Effector memory CD4-positive, alpha-beta T cell (primary cell): ENCODE results near the gene GSG1L.

Source experiments
- DNase-seq, 3 donors: peaks; one replicate each; pipeline ENCODE4 v3.0.0-alpha.2; 2020
- H3K27ac ChIP-seq: 2 replicates; pipeline ENCODE4 v1.7.0; 2013; ENCODE audit warnings: mild to moderate bottlenecking, low read length, moderate library complexity; ENCODE audit not compliant: insufficient read depth, poor library complexity, severe bottlenecking
- H3K27me3 ChIP-seq: replicated peaks from 2 replicates; pipeline ENCODE4 v1.7.0; 2013; ENCODE audit warnings: mild to moderate bottlenecking, low read length; ENCODE audit not compliant: insufficient read depth, control insufficient read depth, poor library complexity, severe bottlenecking
- H3K36me3 ChIP-seq: 2 replicates; pipeline ENCODE4 v1.7.0; 2013; ENCODE audit warnings: mild to moderate bottlenecking, low read length, moderate library complexity; ENCODE audit not compliant: control insufficient read depth, insufficient read depth
- H3K4me1 ChIP-seq: 2 replicates; pipeline ENCODE4 v1.7.0; 2013; ENCODE audit warnings: low read length, mild to moderate bottlenecking; ENCODE audit not compliant: control insufficient read depth, insufficient read depth, poor library complexity, severe bottlenecking
- H3K4me3 ChIP-seq: 2 replicates; pipeline ENCODE4 v1.7.0; 2013; ENCODE audit warnings: low read length, low read depth, mild to moderate bottlenecking; ENCODE audit not compliant: insufficient read depth, poor library complexity, severe bottlenecking
- H3K9me3 ChIP-seq: 2 replicates; pipeline ENCODE4 v1.7.0; 2013; ENCODE audit warnings: mild to moderate bottlenecking, low read length, moderate library complexity; ENCODE audit not compliant: control insufficient read depth

The GSG1L gene

DNA sequence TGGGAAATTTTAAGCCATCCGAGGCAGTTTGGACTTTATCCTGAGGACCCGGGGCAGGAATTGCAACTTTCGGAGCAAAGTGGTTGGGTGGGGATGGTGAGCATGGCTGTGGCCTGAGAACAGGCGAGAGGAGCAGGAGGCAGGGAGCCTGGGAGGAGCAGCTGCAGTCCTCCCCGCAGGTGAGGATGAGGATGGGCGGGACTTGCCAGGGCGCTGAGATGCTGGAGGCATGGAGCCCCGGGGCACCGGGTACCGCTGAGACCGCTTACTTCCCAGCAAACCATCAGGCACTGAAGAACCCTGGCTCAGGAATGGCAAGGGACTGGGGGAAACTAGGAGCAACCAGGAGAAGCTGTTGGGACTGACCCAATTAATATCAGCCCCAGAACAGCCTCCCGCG is 210.8 kb downstream of the GSG1L start:
- H3K27me3 ChIP-seq = no peaks in the 10 kb centered on the region
- no peak overlapping the region for H3K4me3 ChIP-seq
- H3K9me3 ChIP-seq = no peaks in the 10 kb centered on the region
- H3K36me3 ChIP-seq = no peaks in the 10 kb centered on the region
- DNase-seq = no peak
- no peaks in the 10 kb centered on the region for H3K4me1 ChIP-seq
- H3K27ac ChIP-seq = no peak overlapping the region

DNA sequence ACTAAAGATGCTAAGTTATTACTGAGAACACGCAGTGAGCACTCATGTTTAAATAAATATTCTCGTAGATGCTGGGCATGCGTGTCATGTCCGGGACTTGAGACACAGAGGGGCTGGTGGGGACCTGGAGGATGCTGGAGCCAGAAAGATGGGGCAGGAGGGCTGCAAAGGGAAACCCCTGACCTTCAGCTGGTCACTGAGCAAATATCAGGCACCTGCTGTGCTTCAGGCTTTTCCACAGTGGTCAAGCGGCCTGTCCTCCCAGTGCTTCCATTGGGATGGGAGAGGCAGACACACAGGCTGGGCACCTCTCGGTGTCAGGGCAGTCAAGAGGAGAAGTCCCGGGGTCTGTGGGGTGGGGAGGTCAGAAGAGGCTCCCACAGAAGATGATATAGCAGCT is 211.4 kb downstream of the GSG1L start:
- Histone ChIP-seq H3K9me3 (no peaks in the 10 kb centered on the region), H3K4me1 (no peaks in the 10 kb centered on the region), H3K4me3 (no peak overlapping the region), H3K27me3 (peaks cover 2% of the 10 kb centered on the region), H3K36me3 (no peaks in the 10 kb centered on the region), H3K27ac (no peak overlapping the region)
- DNase-seq = no peak

DNA sequence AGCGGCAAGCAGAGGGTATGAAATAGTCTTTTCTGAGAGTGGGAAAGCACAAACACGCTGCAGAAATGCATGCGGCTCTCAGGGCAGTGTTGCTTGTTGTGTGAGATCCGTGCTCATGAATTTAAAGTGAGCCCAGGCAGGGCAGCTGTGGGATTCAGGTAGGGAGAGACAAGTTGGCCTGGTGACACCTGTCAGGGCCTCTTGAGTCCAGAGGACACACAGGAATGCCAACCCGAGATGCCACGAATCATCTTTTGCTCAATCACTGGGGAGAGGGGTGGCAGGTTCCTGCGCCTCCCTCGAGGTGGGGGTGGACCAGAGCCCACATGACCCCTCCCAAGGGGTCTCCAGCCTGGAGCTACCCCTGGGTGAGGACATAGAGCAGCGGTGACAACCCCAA is 211.9 kb downstream of the GSG1L start:
- no peak for DNase-seq
- H3K9me3 ChIP-seq = no peaks in the 10 kb centered on the region
- peaks cover 4% of the 10 kb centered on the region for H3K27me3 ChIP-seq
- no peak overlapping the region for H3K27ac ChIP-seq
- no peak overlapping the region for H3K4me3 ChIP-seq
- no peaks in the 10 kb centered on the region for H3K4me1 ChIP-seq
- H3K36me3 ChIP-seq = no peaks in the 10 kb centered on the region

GRCh38 chr16:27849621-27850020 is 213.9 kb downstream of the GSG1L start:
- Histone ChIP-seq H3K9me3 (no peaks in the 10 kb centered on the region), H3K27me3 (peaks cover 4% of the 10 kb centered on the region), H3K4me1 (no peaks in the 10 kb centered on the region), H3K36me3 (no peaks in the 10 kb centered on the region), H3K27ac (no peak overlapping the region), H3K4me3 (no peak overlapping the region)
- DNase-seq = no peak

- H3K27ac ChIP-seq = no peak overlapping the region
- no peak overlapping the region for H3K4me3 ChIP-seq
- H3K36me3 ChIP-seq = no peaks in the 10 kb centered on the region
- no peaks in the 10 kb centered on the region for H3K4me1 ChIP-seq
- DNase-seq = no peak
- no peaks in the 10 kb centered on the region for H3K9me3 ChIP-seq
- H3K27me3 ChIP-seq = peaks cover 4% of the 10 kb centered on the region
These were observed 216.4 kb downstream of the GSG1L start for GRCh38 chr16:27847030-27847550.

GRCh38 chr16:27844826-27845225 is 218.7 kb downstream of the GSG1L start:
- peaks cover 4% of the 10 kb centered on the region for H3K27me3 ChIP-seq
- H3K27ac ChIP-seq = no peak overlapping the region
- H3K36me3 ChIP-seq = no peaks in the 10 kb centered on the region
- DNase-seq = no peak
- H3K4me1 ChIP-seq = no peaks in the 10 kb centered on the region
- no peak overlapping the region for H3K4me3 ChIP-seq
- no peaks in the 10 kb centered on the region for H3K9me3 ChIP-seq

GRCh38 chr16:27843800-27844199 is 219.7 kb downstream of the GSG1L start:
- Histone ChIP-seq H3K36me3 (no peaks in the 10 kb centered on the region), H3K4me3 (no peak overlapping the region), H3K9me3 (no peaks in the 10 kb centered on the region), H3K27me3 (peaks cover 4% of the 10 kb centered on the region), H3K27ac (no peak overlapping the region), H3K4me1 (no peaks in the 10 kb centered on the region)
- no peak for DNase-seq

GRCh38 chr16:27841911-27842310 is 221.6 kb downstream of the GSG1L start:
- Histone ChIP-seq H3K27me3 (peaks cover 3% of the 10 kb centered on the region), H3K4me3 (no peak overlapping the region), H3K9me3 (no peaks in the 10 kb centered on the region), H3K27ac (no peak overlapping the region), H3K36me3 (no peaks in the 10 kb centered on the region), H3K4me1 (no peaks in the 10 kb centered on the region)
- no peak for DNase-seq

- Histone ChIP-seq H3K27ac (no peak overlapping the region), H3K9me3 (no peaks in the 10 kb centered on the region), H3K4me3 (no peak overlapping the region), H3K27me3 (peaks cover 7% of the 10 kb centered on the region), H3K36me3 (no peaks in the 10 kb centered on the region), H3K4me1 (no peaks in the 10 kb centered on the region)
- no peak for DNase-seq
These were observed 222.3 kb downstream of the GSG1L start for GRCh38 chr16:27841061-27841801.

- no peak for DNase-seq
- no peaks in the 10 kb centered on the region for H3K36me3 ChIP-seq
- H3K4me3 ChIP-seq = no peak overlapping the region
- no peak overlapping the region for H3K27ac ChIP-seq
- H3K9me3 ChIP-seq = no peaks in the 10 kb centered on the region
- H3K4me1 ChIP-seq = no peaks in the 10 kb centered on the region
- H3K27me3 ChIP-seq = peaks cover 7% of the 10 kb centered on the region
These were observed 223.0 kb downstream of the GSG1L start for GRCh38 chr16:27840311-27841060.
